HepG2 (cell line): ENCODE data around the gene COA3. TPM values are rescaled to one million over a fixed set of nuclear protein-coding genes. Genes with fewer than 3 reads are reported as not detected.

Source experiments
- CENPX ChIP-seq: sonication (generic); formaldehyde crosslinking; IDR thresholded peaks from 2 replicates; pipeline ENCODE4 v1.9.0; 2021; ENCODE audit warnings: mild to moderate bottlenecking, missing genetic modification reagents, moderate library complexity
- DNMT1 ChIP-seq: sonication (generic); formaldehyde crosslinking; IDR thresholded peaks from 2 replicates; pipeline ENCODE4 v1.5.1; 2020; ENCODE audit warnings: mild to moderate bottlenecking, missing genetic modification reagents
- FOXP4 ChIP-seq: sonication (generic); formaldehyde crosslinking; IDR thresholded peaks from 2 replicates; pipeline ENCODE4 v1.4.0; 2020; ENCODE audit warnings: missing genetic modification reagents
- IRF2 ChIP-seq: IDR thresholded peaks from 2 replicates; pipeline ENCODE4 v1.6.1; 2018; ENCODE audit warnings: missing genetic modification reagents, missing compliant biosample characterization
- KLF12 ChIP-seq: sonication (generic); formaldehyde crosslinking; IDR thresholded peaks from 2 replicates; pipeline ENCODE4 v1.4.0; 2020; ENCODE audit warnings: missing genetic modification reagents, borderline replicate concordance
- KLF13 ChIP-seq: sonication (generic); formaldehyde crosslinking; IDR thresholded peaks from 2 replicates; pipeline ENCODE4 v1.4.0; 2020; ENCODE audit warnings: mild to moderate bottlenecking, missing genetic modification reagents
- KLF9 ChIP-seq: IDR thresholded peaks from 2 replicates; pipeline ENCODE4 v1.6.1; 2016; ENCODE audit warnings: low read depth
- MTA1 ChIP-seq: sonication (generic); formaldehyde crosslinking; IDR thresholded peaks from 2 replicates; pipeline ENCODE4 v1.4.0; 2020; ENCODE audit warnings: missing genetic modification reagents, mild to moderate bottlenecking, borderline replicate concordance
- MXD4 ChIP-seq: IDR thresholded peaks from 2 replicates; pipeline ENCODE4 v1.6.1; 2016; ENCODE audit warnings: mild to moderate bottlenecking, missing biosample characterization, missing genetic modification reagents
- NFYC ChIP-seq: IDR thresholded peaks from 2 replicates; pipeline ENCODE4 v1.6.1; 2016; ENCODE audit warnings: missing genetic modification reagents, missing compliant biosample characterization
- NPAS2 ChIP-seq: sonication (generic); formaldehyde crosslinking; IDR thresholded peaks from 2 replicates; pipeline ENCODE4 v1.8.0; 2022; ENCODE audit warnings: mild to moderate bottlenecking, missing genetic modification reagents, borderline replicate concordance
- PAF1 ChIP-seq: IDR thresholded peaks from 2 replicates; pipeline ENCODE4 v1.6.1; 2016; ENCODE audit warnings: missing genetic modification reagents, missing compliant biosample characterization
- PATZ1 ChIP-seq: sonication (generic); formaldehyde crosslinking; IDR thresholded peaks from 2 replicates; pipeline ENCODE4 v1.4.0; 2020; ENCODE audit warnings: missing genetic modification reagents
- PREB ChIP-seq: sonication (generic); formaldehyde crosslinking; IDR thresholded peaks from 2 replicates; pipeline ENCODE4 v1.4.0; 2020; ENCODE audit warnings: missing genetic modification reagents
- RBM22 ChIP-seq: fragments of 200-400 bp; formaldehyde crosslinking; optimal IDR thresholded peaks from 2 replicates; pipeline ENCODE3; 2017; ENCODE audit warnings: mild to moderate bottlenecking, low read length, moderate library complexity
- RXRB ChIP-seq: IDR thresholded peaks from 2 replicates; pipeline ENCODE4 v1.6.1; 2016; ENCODE audit warnings: borderline replicate concordance, missing genetic modification reagents, missing compliant biosample characterization
- TARDBP ChIP-seq: sonication (generic); formaldehyde crosslinking; IDR thresholded peaks from 2 replicates; pipeline ENCODE4 v1.8.0; 2022; ENCODE audit warnings: mild to moderate bottlenecking, missing genetic modification reagents
- TSC22D2 ChIP-seq: sonication (generic); formaldehyde crosslinking; IDR thresholded peaks from 2 replicates; pipeline ENCODE4 v1.5.1; 2020; ENCODE audit warnings: missing genetic modification reagents, mild to moderate bottlenecking, borderline replicate concordance
- YY1 ChIP-seq: IDR thresholded peaks from 2 replicates; pipeline ENCODE4 v1.6.1; 2011; ENCODE audit warnings: low read length, low read depth, moderate library complexity, mild to moderate bottlenecking; ENCODE audit not compliant: insufficient read depth, insufficient replicate concordance
- ZFP36L2 ChIP-seq: sonication (generic); formaldehyde crosslinking; IDR thresholded peaks from 2 replicates; pipeline ENCODE4 v1.4.0; 2020; ENCODE audit warnings: missing genetic modification reagents
- ZNF138 ChIP-seq: sonication (generic); formaldehyde crosslinking; IDR thresholded peaks from 2 replicates; pipeline ENCODE4 v1.5.0; 2020; ENCODE audit warnings: mild to moderate bottlenecking, low read depth, missing genetic modification reagents
- ZNF367 ChIP-seq: sonication (generic); formaldehyde crosslinking; IDR thresholded peaks from 2 replicates; pipeline ENCODE4 v1.4.0; 2020; ENCODE audit warnings: missing genetic modification reagents, borderline replicate concordance
- ZNF549 ChIP-seq: sonication (generic); formaldehyde crosslinking; IDR thresholded peaks from 2 replicates; pipeline ENCODE4 v1.5.0; 2020; ENCODE audit warnings: missing genetic modification reagents
- ZNF569 ChIP-seq: sonication (generic); formaldehyde crosslinking; IDR thresholded peaks from 2 replicates; pipeline ENCODE4 v1.5.0; 2020; ENCODE audit warnings: mild to moderate bottlenecking, missing genetic modification reagents, moderate library complexity, borderline replicate concordance
- ZNF883 ChIP-seq: sonication (generic); formaldehyde crosslinking; IDR thresholded peaks from 2 replicates; pipeline ENCODE4 v1.5.1; 2020; ENCODE audit warnings: mild to moderate bottlenecking, missing genetic modification reagents; ENCODE audit errors: not compliant biosample characterization
- ZSCAN29 ChIP-seq: sonication (generic); formaldehyde crosslinking; conservative IDR thresholded peaks from 2 replicates; pipeline ENCODE4 v1.4.0; 2020; ENCODE audit warnings: mild to moderate bottlenecking, missing genetic modification reagents
- polyA plus RNA-seq, 8 experiments: library from polyadenylated mRNA; depleted of rRNA in 3 of 8; stranded (reverse) in 7 of 8; unstranded in 1 of 8; fragments of >200 nt; fragmentation: Illumina TruSeq in 4 of 8; extraction: Trizol in 4 of 8; gene quantifications; 2 replicates each; pipeline versions ENCODE4 v1.2.1 to v1.2.3, GENCODE V29; 2011 to 2016; ENCODE audit warnings: low read depth in 4 of 8, missing spikeins in 1 of 8, mixed read lengths in 1 of 8; ENCODE audit not compliant: insufficient read depth in 1 of 8
- total RNA-seq, 5 experiments: library from RNA; depleted of rRNA; stranded (reverse); fragments of >200 nt; fragmentation: Illumina TruSeq; extraction: Trizol; gene quantifications; 2 replicates each; pipeline ENCODE4 v1.2.3, GENCODE V29; 2016; ENCODE audit warnings: low read depth in 1 of 5

COA3 gene
- total and polyA plus RNA-seq, 2 of the 13 experiments (the other 11 are each of a cell fraction or from before 2014, with no cell fraction given) = 133 to 202 TPM

GRCh38 chr17:42832934-42833766, 34.6 kb upstream of the COA3 start, which contains the start of gene PSME3 (continued):
- TF ChIP-seq KLF13 (CRISPR knock-in tag) (no peak), NFYC (CRISPR knock-in tag) (peak; percentile 74), PATZ1 (CRISPR knock-in tag) (peak; percentile 73; the same call in 1 of the 2 replicates), PREB (CRISPR knock-in tag) (0 out of 2 replicates have a peak, but pooled peaks have one; percentile 44), IRF2 (peak; percentile 94), RXRB (peak; percentile 83), FOXP4 (peak; percentile 72), CENPX (CRISPR knock-in tag) (no peak), MXD4 (peak; percentile 99), ZFP36L2 (CRISPR knock-in tag) (no peak), ZNF138 (CRISPR knock-in tag) (peak; percentile 59; the same call in 1 of the 2 replicates), KLF9 (CRISPR knock-in tag) (peak; percentile 80; the same call in 1 of the 2 replicates), TSC22D2 (CRISPR knock-in tag) (peak; percentile 94; the same call in 1 of the 2 replicates), ZNF367 (CRISPR knock-in tag) (peak; percentile 33; the same call in 1 of the 2 replicates), ZSCAN29 (CRISPR knock-in tag) (peak; percentile 72), RBM22 (no peak), ZNF883 (peak; percentile 99), PAF1 (CRISPR knock-in tag) (no peak), TARDBP (CRISPR knock-in tag) (peak; percentile 84), ZNF549 (0 out of 2 replicates have a peak, but pooled peaks have one; percentile 43), DNMT1 (CRISPR knock-in tag) (no peak), YY1 (peak; percentile 67), MTA1 (CRISPR knock-in tag) (0 out of 2 replicates have a peak, but pooled peaks have one; percentile 93), NPAS2 (CRISPR knock-in tag) (peak; percentile 85; the same call in 1 of the 2 replicates), KLF12 (CRISPR knock-in tag) (peak; percentile 77; the same call in 1 of the 2 replicates), ZNF569 (no peak)
